Lower leg skin (tissue), 3 donors: ENCODE measurements around the gene MRPL58.

Experiments
- CTCF ChIP-seq, 3 donors: fragments of 450-650 bp; IDR thresholded peaks; one replicate each; pipeline ENCODE4 v1.5.1; 2016; ENCODE audit warnings: antibody characterized with exemption in 3 of 3, mild to moderate bottlenecking in 3 of 3, moderate library complexity in 2 of 3
- POLR2A ChIP-seq, 2 donors: fragments of 450-650 bp; IDR thresholded peaks; one replicate each; pipeline ENCODE4 v1.6.1; 2016 to 2017; ENCODE audit warnings: antibody characterized with exemption in 2 of 2, mild to moderate bottlenecking in 1 of 2, moderate library complexity in 1 of 2

GRCh38 chr17:75064040-75064439, 51.6 kb downstream of the MRPL58 start:
- no peak for TF ChIP-seq CTCF (IDR thresholded peaks at IDR 0.05)
- no peak for TF ChIP-seq POLR2A (IDR thresholded peaks at IDR 0.05)
